ENCODE results near the gene VCY1B.
"Not testable (repeated sequence)": the region's sequence is repeated elsewhere in the genome, so short reads cannot be mapped to it uniquely, and the experiment has no call there.

Gene VCY1B

DNA sequence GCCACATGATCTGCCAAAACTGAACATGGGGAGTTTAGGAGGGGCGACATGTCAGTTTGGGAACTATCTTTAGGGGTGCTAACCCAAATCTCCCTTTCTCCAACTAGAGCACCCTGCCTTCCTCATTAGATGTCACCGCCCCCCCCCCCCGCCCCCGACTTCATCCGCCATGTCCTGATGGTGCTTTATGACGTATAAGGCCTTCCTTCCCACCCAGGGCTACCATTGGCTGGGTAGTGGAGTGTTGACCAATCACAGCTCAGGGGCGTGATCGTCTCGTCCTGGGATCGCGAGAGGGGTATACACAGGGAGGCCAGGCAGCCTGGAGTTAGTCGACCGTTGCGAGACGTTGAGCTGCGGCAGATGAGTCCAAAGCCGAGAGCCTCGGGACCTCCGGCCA lies at the start of gene VCY1B:
Gene VCY1B, plus strand, starts transcription at position 301 of the 400 bp plus-strand sequence. Its CDS starts 63 bp downstream, at position 364.
- DNase-seq, result not testable (repeated sequence)

DNA sequence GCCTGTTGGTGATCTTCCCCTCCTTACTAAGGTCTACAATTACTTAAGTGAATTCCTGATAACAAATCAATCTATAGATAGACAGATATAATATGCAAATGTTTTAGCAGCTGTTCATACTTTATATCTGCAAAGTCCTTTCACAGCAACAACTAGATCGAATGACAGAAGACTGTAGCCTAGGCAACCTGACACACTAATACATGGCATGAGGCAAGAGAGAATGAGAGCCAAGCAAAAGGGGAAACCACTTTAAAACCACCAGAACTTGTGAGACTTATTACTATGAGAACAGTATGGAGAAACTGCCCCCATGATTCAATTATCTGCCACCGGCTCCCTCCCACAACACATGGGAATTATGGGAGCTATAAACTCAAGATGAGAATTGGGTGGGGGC lies 44.1 kb upstream of the VCY1B start:
- DNase-seq, result not testable (repeated sequence)

DNA sequence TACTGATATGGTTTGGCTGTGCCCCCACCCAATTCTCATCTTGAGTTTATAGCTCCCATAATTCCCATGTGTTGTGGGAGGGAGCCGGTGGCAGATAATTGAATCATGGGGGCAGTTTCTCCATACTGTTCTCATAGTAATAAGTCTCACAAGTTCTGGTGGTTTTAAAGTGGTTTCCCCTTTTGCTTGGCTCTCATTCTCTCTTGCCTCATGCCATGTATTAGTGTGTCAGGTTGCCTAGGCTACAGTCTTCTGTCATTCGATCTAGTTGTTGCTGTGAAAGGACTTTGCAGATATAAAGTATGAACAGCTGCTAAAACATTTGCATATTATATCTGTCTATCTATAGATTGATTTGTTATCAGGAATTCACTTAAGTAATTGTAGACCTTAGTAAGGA lies 25.6 kb upstream of the VCY1B start:
- not testable (repeated sequence) for DNase-seq

DNA sequence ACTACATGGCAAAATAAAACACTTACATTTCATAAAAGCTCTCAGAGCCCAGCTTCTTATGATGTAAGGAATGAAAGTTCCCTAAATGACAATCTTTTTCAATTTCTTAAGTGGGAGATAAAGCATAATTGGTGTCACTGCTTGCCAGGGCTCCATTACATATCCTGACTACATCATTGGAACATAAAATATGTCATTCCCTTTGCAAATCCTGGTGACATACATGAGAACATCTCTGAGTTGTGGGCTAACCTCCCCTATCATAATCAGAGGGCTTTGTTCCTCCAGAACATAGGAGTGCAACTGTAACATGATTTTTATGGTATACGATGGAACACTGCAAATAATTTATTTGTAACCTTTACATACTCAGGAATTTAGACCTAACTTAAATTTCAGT lies 29.9 kb downstream of the VCY1B start:
- no peak for DNase-seq

All from left hindlimb (tissue), 1 donor.